GM20000 (cell line): ENCODE results near the gene SLC6A1.
"Not testable (repeated sequence)": the region's sequence is repeated elsewhere in the genome, so short reads cannot be mapped to it uniquely, and the experiment has no call there.

Experiments
- DNase-seq: peaks from one replicate; pipeline ENCODE4 v3.0.0; 2012; ENCODE audit warnings: low spot score
- CTCF ChIP-seq: IDR thresholded peaks from 2 replicates; pipeline ENCODE4 v1.5.1; 2012; ENCODE audit warnings: mild to moderate bottlenecking, control low read depth; ENCODE audit errors: extremely low read depth, missing control alignments

Gene SLC6A1

GRCh38 chr3:11071096-11071755 is 78.7 kb downstream of the SLC6A1 start:
- no peak for DNase-seq
- TF ChIP-seq CTCF = no peak

- no peak for DNase-seq
- TF ChIP-seq CTCF = no peak
These were observed 80.1 kb downstream of the SLC6A1 start for GRCh38 chr3:11072631-11073030.

DNA sequence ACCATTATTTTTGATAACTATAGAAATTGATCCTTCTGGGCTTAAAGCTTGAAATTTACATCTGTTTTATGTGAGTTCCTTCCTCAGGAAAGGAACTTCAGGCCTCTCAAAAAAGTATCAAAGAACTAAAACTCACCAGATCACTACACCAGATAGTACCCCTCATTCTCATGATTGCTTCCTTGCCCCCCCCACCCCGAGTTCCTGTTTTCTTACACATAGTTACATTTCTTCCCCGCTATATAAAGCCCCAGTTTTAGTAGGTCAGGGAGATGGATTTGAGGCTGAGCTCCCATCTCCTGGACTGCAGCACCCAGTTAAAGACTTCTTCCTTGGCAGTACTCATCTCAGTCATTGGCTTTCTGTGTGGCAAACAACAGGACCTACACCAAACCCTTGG is 81.5 kb downstream of the SLC6A1 start:
- DNase-seq = no peak
- TF ChIP-seq CTCF = no peak

- DNase-seq = no peak
- TF ChIP-seq CTCF = no peak
These were observed 81.9 kb downstream of the SLC6A1 start for GRCh38 chr3:11074451-11074850.

GRCh38 chr3:11075122-11075521 is 82.6 kb downstream of the SLC6A1 start:
- not testable (repeated sequence) for DNase-seq

- no peak for TF ChIP-seq CTCF
- no peak for DNase-seq
These were observed 84.2 kb downstream of the SLC6A1 start for GRCh38 chr3:11076711-11077110.

- no peak for DNase-seq
- TF ChIP-seq CTCF = no peak
These were observed 84.9 kb downstream of the SLC6A1 start for GRCh38 chr3:11077466-11077865.

DNA sequence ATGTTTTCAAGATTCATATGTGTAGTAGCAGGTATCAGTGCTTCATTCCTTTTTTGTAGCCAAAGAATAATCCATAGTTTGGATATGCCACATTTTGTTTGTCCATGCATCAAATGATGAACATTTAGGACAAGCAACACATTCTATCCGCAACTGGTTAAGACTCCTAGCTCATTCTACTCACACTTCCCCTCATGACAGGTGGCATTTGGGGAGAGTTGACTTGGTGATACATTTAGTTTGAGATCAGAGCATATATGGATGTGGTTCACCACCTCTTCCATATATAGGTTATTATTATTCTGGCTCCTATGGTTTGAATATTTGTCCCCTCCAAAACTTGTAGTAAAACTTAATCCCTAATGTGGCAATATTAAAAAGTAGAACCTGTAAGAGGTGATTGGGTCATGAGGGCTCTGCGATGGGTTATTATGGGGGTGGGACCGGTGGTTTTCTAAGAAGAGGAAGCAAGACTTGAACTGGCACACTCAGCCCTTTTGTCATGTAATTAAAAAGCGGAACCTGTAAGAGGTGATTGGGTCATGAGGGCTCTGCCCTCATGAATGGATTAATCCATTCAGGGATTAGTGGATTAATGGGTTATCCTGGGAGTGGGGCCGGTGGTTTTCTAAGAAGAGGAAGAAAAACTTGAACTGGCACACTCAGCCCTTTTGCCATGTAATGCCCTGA is 86.4 kb downstream of the SLC6A1 start:
- no peak for TF ChIP-seq CTCF
- DNase-seq = no peak
